ELR (cell line): Measurements from ENCODE around the gene CACNA1E.

Experiments used
- DNase-seq: peaks from one replicate; pipeline ENCODE4 v3.0.0-alpha.2; 2015; ENCODE audit warnings: low read depth

The CACNA1E gene

GRCh38 chr1:181587870-181588438 lies 104.6 kb downstream of the CACNA1E start:
- no peak for DNase-seq

- DNase-seq: no peak
Observed at GRCh38 chr1:181588631-181589030, 105.3 kb downstream of the CACNA1E start.

GRCh38 chr1:181592255-181592859 lies 109.0 kb downstream of the CACNA1E start:
- no peak for DNase-seq

GRCh38 chr1:181593042-181593441 lies 109.7 kb downstream of the CACNA1E start:
- no peak for DNase-seq

- no peak for DNase-seq
Observed at GRCh38 chr1:181594553-181594952, 111.2 kb downstream of the CACNA1E start.

GRCh38 chr1:181595234-181595633 lies 111.9 kb downstream of the CACNA1E start:
- no peak for DNase-seq

- DNase-seq: no peak
Observed at GRCh38 chr1:181601186-181601950, 118.1 kb downstream of the CACNA1E start.

GRCh38 chr1:181603735-181604410 lies 120.6 kb downstream of the CACNA1E start:
- DNase-seq: no peak

GRCh38 chr1:181604482-181605249 lies 121.3 kb downstream of the CACNA1E start:
- no peak for DNase-seq

- DNase-seq: no peak
Observed at GRCh38 chr1:181607524-181607923, 124.2 kb downstream of the CACNA1E start.

GRCh38 chr1:181608386-181608785 lies 125.1 kb downstream of the CACNA1E start:
- no peak for DNase-seq

GRCh38 chr1:181608948-181609347 lies 125.6 kb downstream of the CACNA1E start:
- no peak for DNase-seq

GRCh38 chr1:181612100-181612499 lies 128.8 kb downstream of the CACNA1E start:
- no peak for DNase-seq

GRCh38 chr1:181618559-181618958 lies 135.2 kb downstream of the CACNA1E start:
- no peak for DNase-seq

- DNase-seq: no peak
Observed at GRCh38 chr1:181620183-181620582, 136.9 kb downstream of the CACNA1E start.

GRCh38 chr1:181623850-181624249 lies 140.5 kb downstream of the CACNA1E start:
- DNase-seq: no peak

GRCh38 chr1:181626279-181626938 lies 143.1 kb downstream of the CACNA1E start:
- DNase-seq: no peak

GRCh38 chr1:181630398-181630797 lies 147.1 kb downstream of the CACNA1E start:
- no peak for DNase-seq

GRCh38 chr1:181630838-181631237 lies 147.5 kb downstream of the CACNA1E start:
- DNase-seq: no peak

GRCh38 chr1:181632492-181632891 lies 149.2 kb downstream of the CACNA1E start:
- no peak for DNase-seq

GRCh38 chr1:181632960-181633359 lies 149.6 kb downstream of the CACNA1E start:
- no peak for DNase-seq

- DNase-seq: no peak
Observed at GRCh38 chr1:181635110-181635509, 151.8 kb downstream of the CACNA1E start.
